ENCODE measurements around the gene DESI1. TPM values are rescaled to one million over a fixed set of nuclear protein-coding genes. Genes with fewer than 3 reads are reported as not detected.
"Not testable (repeated sequence)": the region's sequence is repeated elsewhere in the genome, so short reads cannot be mapped to it uniquely, and the experiment has no call there.

Gene DESI1
- polyA plus RNA-seq, 1 of the 3 experiments (the other 2 are of a cell fraction) = 8.2 TPM

DNA sequence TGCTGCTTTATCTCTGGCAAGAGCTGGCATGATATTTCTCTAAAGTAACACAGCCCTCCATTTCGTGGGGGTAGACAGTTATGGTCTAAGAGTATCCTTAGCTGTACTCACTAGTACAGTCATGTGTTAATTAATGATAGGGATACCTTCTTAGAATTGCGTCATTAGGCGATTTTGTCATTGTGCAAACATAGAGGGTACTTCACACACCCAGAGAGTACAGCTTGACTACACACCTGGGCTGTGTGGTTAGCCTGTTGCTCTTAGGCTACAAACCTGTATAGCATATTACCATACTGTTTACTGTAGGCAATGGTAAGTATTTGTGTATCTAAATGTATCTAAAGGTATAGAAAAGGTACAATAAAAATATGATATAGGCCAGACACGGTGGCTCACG lies 17.3 kb upstream of the DESI1 start:
- H3K27me3 ChIP-seq (ENCODE audit: insufficient read depth) = no peaks in the 10 kb centered on the region
- TF ChIP-seq JUND (IDR thresholded peaks at IDR 0.05) = no peak
- TF ChIP-seq, protein P1, sequence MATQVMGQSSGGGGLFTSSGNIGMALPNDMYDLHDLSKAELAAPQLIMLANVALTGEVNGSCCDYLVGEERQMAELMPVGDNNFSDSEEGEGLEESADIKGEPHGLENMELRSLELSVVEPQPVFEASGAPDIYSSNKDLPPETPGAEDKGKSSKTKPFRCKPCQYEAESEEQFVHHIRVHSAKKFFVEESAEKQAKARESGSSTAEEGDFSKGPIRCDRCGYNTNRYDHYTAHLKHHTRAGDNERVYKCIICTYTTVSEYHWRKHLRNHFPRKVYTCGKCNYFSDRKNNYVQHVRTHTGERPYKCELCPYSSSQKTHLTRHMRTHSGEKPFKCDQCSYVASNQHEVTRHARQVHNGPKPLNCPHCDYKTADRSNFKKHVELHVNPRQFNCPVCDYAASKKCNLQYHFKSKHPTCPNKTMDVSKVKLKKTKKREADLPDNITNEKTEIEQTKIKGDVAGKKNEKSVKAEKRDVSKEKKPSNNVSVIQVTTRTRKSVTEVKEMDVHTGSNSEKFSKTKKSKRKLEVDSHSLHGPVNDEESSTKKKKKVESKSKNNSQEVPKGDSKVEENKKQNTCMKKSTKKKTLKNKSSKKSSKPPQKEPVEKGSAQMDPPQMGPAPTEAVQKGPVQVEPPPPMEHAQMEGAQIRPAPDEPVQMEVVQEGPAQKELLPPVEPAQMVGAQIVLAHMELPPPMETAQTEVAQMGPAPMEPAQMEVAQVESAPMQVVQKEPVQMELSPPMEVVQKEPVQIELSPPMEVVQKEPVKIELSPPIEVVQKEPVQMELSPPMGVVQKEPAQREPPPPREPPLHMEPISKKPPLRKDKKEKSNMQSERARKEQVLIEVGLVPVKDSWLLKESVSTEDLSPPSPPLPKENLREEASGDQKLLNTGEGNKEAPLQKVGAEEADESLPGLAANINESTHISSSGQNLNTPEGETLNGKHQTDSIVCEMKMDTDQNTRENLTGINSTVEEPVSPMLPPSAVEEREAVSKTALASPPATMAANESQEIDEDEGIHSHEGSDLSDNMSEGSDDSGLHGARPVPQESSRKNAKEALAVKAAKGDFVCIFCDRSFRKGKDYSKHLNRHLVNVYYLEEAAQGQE (IDR thresholded peaks at IDR 0.05; ENCODE audit: low read depth, low read length) = no peak
- TF ChIP-seq NRF1 (IDR thresholded peaks at IDR 0.05; ENCODE audit: low read depth, low read length) = no peak
- TF ChIP-seq, protein P2, sequence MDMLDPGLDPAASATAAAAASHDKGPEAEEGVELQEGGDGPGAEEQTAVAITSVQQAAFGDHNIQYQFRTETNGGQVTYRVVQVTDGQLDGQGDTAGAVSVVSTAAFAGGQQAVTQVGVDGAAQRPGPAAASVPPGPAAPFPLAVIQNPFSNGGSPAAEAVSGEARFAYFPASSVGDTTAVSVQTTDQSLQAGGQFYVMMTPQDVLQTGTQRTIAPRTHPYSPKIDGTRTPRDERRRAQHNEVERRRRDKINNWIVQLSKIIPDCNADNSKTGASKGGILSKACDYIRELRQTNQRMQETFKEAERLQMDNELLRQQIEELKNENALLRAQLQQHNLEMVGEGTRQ (IDR thresholded peaks at IDR 0.05; ENCODE audit: borderline replicate concordance, low read depth, low read length) = no peak
- TF ChIP-seq GATA2 (CRISPR knock-in tag; IDR thresholded peaks at IDR 0.05) = no peak
- no peak for TF ChIP-seq RXRA (IDR thresholded peaks at IDR 0.05; ENCODE audit: borderline replicate concordance, low read depth)
- TF ChIP-seq, protein P3, sequence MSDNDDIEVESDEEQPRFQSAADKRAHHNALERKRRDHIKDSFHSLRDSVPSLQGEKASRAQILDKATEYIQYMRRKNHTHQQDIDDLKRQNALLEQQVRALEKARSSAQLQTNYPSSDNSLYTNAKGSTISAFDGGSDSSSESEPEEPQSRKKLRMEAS (IDR thresholded peaks at IDR 0.05; ENCODE audit: low read depth) = no peak
- TF ChIP-seq NFIC (IDR thresholded peaks at IDR 0.05; ENCODE audit: borderline replicate concordance) = no peak
- no peak for TF ChIP-seq PBX3 (IDR thresholded peaks at IDR 0.05)
- TF ChIP-seq POLR2AphosphoS5 (IDR thresholded peaks at IDR 0.05; ENCODE audit: low read depth, low read length) = no peak
- 92% methylated on average over 5 of the region's 5 CpGs for WGBS (ENCODE audit: low lambda C conversion rate)
- H2AFZ ChIP-seq (ENCODE audit: low read depth) = no peak overlapping the region
- H3K36me3 ChIP-seq (replicated peaks in 1 of 2; ENCODE audit: control insufficient read depth in 1 of 2, insufficient read depth in 2 of 2, low read length in 1 of 2) = peaks cover 7 to 16% of the 10 kb centered on the region in 2 experiments
- no peaks in the 10 kb centered on the region for H3K9me3 ChIP-seq
- H3K27ac ChIP-seq (ENCODE audit: low read depth in 2 of 2, low read length in 1 of 2) = no peak overlapping the region
- no peak for DNase-seq
- CTCF ChIA-PET = no interaction called here
- no peak overlapping the region for H3K9ac ChIP-seq
- H3K4me2 ChIP-seq = no peak overlapping the region
- no peaks in the 10 kb centered on the region for H3K9me2 ChIP-seq
- POLR2A ChIA-PET = no interaction called here
- H3K79me2 ChIP-seq (ENCODE audit: insufficient read depth) = peaks cover 54% of the 10 kb centered on the region
- no peak overlapping the region for H3K4me3 ChIP-seq (ENCODE audit: low read depth in 2 of 2, low read length in 1 of 2)
- H3K4me1 ChIP-seq (ENCODE audit: control insufficient read depth in 1 of 2, insufficient read depth in 2 of 2, low read depth in 1 of 2, low read length in 1 of 2) = no peaks in the 10 kb centered on the region
- H4K20me1 ChIP-seq (ENCODE audit: insufficient read depth) = peaks cover 3% of the 10 kb centered on the region; the same call in 1 of the 2 replicates
- peaks cover 6% of the 10 kb centered on the region for H3F3A ChIP-seq (replicated peaks; ENCODE audit: insufficient read depth)

DNA sequence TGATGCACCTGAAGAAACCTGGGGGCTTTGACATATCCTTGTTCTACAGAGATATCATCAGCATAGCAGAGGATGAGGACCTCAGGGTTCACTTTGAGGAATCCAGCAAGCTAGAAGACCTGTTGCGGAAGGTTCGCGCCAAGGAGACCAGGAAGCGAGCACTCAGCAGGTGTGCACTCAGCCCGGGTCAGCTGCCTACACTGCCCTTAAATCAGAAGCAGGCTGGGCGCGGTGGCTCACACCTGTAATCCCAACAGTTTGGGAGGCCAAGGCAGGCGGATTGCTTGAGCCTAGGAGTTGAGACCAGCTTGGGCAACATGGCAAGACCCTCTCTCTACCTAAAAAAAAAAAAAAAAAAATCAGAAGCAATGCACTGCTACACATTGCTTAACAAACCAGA lies 16.8 kb upstream of the DESI1 start:
- not testable (repeated sequence) for H3K4me2 ChIP-seq; DNase-seq; H3K9me3 ChIP-seq; H3K27me3 ChIP-seq (ENCODE audit: insufficient read depth); H2AFZ ChIP-seq (ENCODE audit: low read depth); H4K20me1 ChIP-seq (ENCODE audit: insufficient read depth); H3K4me1 ChIP-seq (ENCODE audit: control insufficient read depth in 1 of 2, insufficient read depth in 2 of 2, low read depth in 1 of 2, low read length in 1 of 2); H3K4me3 ChIP-seq (ENCODE audit: low read depth in 2 of 2, low read length in 1 of 2); H3K9ac ChIP-seq; H3K27ac ChIP-seq (ENCODE audit: low read depth in 2 of 2, low read length in 1 of 2); H3K9me2 ChIP-seq; H3F3A ChIP-seq (replicated peaks; ENCODE audit: insufficient read depth)
- WGBS (ENCODE audit: low lambda C conversion rate) = 100% methylated on average over 2 of the region's 8 CpGs
- peaks cover 49% of the 10 kb centered on the region for H3K79me2 ChIP-seq (ENCODE audit: insufficient read depth)
- ChIA-PET CTCF (interaction anchor here (0.7 kb wide), 1 partner anchor 28 kb away, joined by 3 read pairs; no protein-coding TSS in a partner anchor), POLR2A (interaction anchor here (0.6 kb wide), 1 partner anchor 152 kb away, joined by 3 read pairs; no protein-coding TSS in a partner anchor)
- H3K36me3 ChIP-seq (replicated peaks in 1 of 2; ENCODE audit: control insufficient read depth in 1 of 2, insufficient read depth in 2 of 2, low read length in 1 of 2) = peaks cover 7 to 16% of the 10 kb centered on the region in 2 experiments
